Measurements from ENCODE around the gene DTX3L. TPM values are rescaled to one million over a fixed set of nuclear protein-coding genes. Genes with fewer than 3 reads are reported as not detected.
A peak's percentile ranks its signal among the peaks of the same experiment; 100 is the strongest.

The DTX3L gene
- polyA plus RNA-seq, 3 donors: 8.6 to 29.0 (median 17.7) TPM

DNA sequence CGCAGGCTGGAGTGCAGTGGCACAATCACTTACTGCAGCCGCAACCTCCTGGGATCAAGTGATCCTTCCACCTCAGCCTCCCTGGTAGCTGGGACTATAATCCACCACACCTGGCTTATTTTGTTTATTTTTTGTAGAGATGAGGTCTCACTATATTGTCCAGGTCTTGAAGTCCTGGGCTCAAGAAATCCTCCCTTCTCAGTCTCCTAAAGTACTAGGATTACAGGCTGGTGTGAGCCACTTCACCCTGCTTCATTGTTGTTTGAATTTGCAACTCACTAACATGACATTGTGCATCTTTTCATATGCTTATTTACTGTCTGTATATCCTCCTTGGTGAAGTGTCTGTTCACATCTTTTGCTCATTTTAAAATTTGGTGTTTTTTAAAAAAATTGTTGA is 23.4 kb downstream of the DTX3L start:
- Mint-ChIP-seq H3K9me3 (peaks cover 3 to 17% (median 12%) of the 10 kb centered on the region in 7 donors), H3K4me1 (peaks cover 26% of the 10 kb centered on the region), H3K27me3 (ENCODE audit: low read depth in 3 of 3) (peaks cover 0 to 2% (median 0%) of the 10 kb centered on the region in 3 donors), H3K4me3 (no peak overlapping the region), H3K27ac (no peak overlapping the region), H3K36me3 (peaks cover 2 to 3% of the 10 kb centered on the region in 2 donors)
- H4K20me1 ChIP-seq (ENCODE audit: insufficient read depth, low read length): no peaks in the 10 kb centered on the region
- peaks cover 3 to 9% of the 10 kb centered on the region in 2 donors for H3K4me1 ChIP-seq (ENCODE audit: control insufficient read depth in 1 of 2, insufficient read depth in 2 of 2, low read length in 2 of 2)
- H2AFZ ChIP-seq (ENCODE audit: insufficient read depth, low read depth, low read length, poor library complexity, severe bottlenecking): no peak overlapping the region
- H3K36me3 ChIP-seq (replicated peaks in 1 of 2; ENCODE audit: control insufficient read depth in 1 of 2, insufficient read depth in 2 of 2, low read length in 2 of 2): no peaks in the 10 kb centered on the region
- intact Hi-C loops (cut with micrococcal nuclease): no loop called here
- TF ChIP-seq CTCF (IDR thresholded peaks at IDR 0.05): no peak
- H3K9ac ChIP-seq (ENCODE audit: insufficient read depth, low read length, poor library complexity, severe bottlenecking): no peak overlapping the region
- no peaks in the 10 kb centered on the region for H3K79me2 ChIP-seq (ENCODE audit: insufficient read depth, low read length)
- no peak overlapping the region for H3K27ac ChIP-seq (ENCODE audit: low read depth in 1 of 2, low read length in 2 of 2)
- peaks cover 3 to 5% of the 10 kb centered on the region in 2 donors for H3K9me3 ChIP-seq (replicated peaks in 1 of 2; ENCODE audit: control insufficient read depth in 1 of 2, insufficient read depth in 1 of 2, low read length in 2 of 2)
- no peak overlapping the region for H3K4me2 ChIP-seq (replicated peaks; ENCODE audit: extremely low read depth, low read length, poor library complexity, severe bottlenecking)
- no peaks in the 10 kb centered on the region for H3K27me3 ChIP-seq (ENCODE audit: control insufficient read depth in 2 of 2, insufficient read depth in 2 of 2, low read length in 2 of 2)
- H3K4me3 ChIP-seq (replicated peaks in 1 of 3; ENCODE audit: low read depth in 2 of 3, low read length in 3 of 3): no peak overlapping the region
- DNase-seq: no peak
- no CpG with 5 or more reads among the region's 2 CpGs for WGBS (ENCODE audit: insufficient coverage)

DNA sequence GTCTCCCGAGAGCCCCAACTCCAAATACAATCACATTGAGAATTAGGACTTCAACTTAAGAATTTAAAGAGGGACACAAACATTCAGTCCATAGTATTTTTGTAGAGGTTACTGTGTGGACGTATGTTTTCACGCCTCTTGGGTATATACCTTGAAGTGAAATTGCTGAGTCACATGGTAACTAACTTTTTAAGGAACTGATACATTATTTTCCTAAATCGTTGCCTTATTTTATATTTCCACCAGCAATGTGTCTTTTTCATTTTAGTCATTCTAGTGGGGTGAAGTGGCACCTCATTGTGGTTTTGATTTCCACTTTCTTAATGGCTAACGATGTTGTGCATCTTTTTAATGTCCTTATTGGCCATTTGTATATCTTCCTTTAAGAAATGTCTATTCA is 25.2 kb downstream of the DTX3L start:
- Histone ChIP-seq H4K20me1 (ENCODE audit: insufficient read depth, low read length) (no peaks in the 10 kb centered on the region), H3K79me2 (ENCODE audit: insufficient read depth, low read length) (no peaks in the 10 kb centered on the region), H3K36me3 (replicated peaks in 1 of 2; ENCODE audit: control insufficient read depth in 1 of 2, insufficient read depth in 2 of 2, low read length in 2 of 2) (no peaks in the 10 kb centered on the region), H3K4me2 (replicated peaks; ENCODE audit: extremely low read depth, low read length, poor library complexity, severe bottlenecking) (no peak overlapping the region), H3K9me3 (replicated peaks in 1 of 2; ENCODE audit: control insufficient read depth in 1 of 2, insufficient read depth in 1 of 2, low read length in 2 of 2) (no peaks in the 10 kb centered on the region), H3K27ac (ENCODE audit: low read depth in 1 of 2, low read length in 2 of 2) (no peak overlapping the region), H2AFZ (ENCODE audit: insufficient read depth, low read depth, low read length, poor library complexity, severe bottlenecking) (no peak overlapping the region), H3K4me1 (ENCODE audit: control insufficient read depth in 1 of 2, insufficient read depth in 2 of 2, low read length in 2 of 2) (peaks cover 3 to 9% of the 10 kb centered on the region in 2 donors), H3K27me3 (ENCODE audit: control insufficient read depth in 2 of 2, insufficient read depth in 2 of 2, low read length in 2 of 2) (no peaks in the 10 kb centered on the region), H3K9ac (ENCODE audit: insufficient read depth, low read length, poor library complexity, severe bottlenecking) (no peak overlapping the region), H3K4me3 (replicated peaks in 1 of 3; ENCODE audit: low read depth in 2 of 3, low read length in 3 of 3) (no peak overlapping the region)
- Mint-ChIP-seq H3K27me3 (ENCODE audit: low read depth in 3 of 3) (no peaks in the 10 kb centered on the region), H3K36me3 (peaks cover 0 to 2% of the 10 kb centered on the region in 2 donors), H3K9me3 (peaks cover 0 to 3% (median 0%) of the 10 kb centered on the region in 7 donors), H3K4me3 (no peak overlapping the region), H3K4me1 (peaks cover 19% of the 10 kb centered on the region), H3K27ac (peak overlapping the region in 1 of 7 donors; percentile 83)
- no peak for TF ChIP-seq CTCF (IDR thresholded peaks at IDR 0.05)
- no CpG with 5 or more reads among the region's 5 CpGs for WGBS (ENCODE audit: insufficient coverage)
- intact Hi-C loops (cut with micrococcal nuclease): no loop called here
- DNase-seq: peak in 1 of 3 donors; percentile 19
